DMS153 treated with DMSO at 0.1 percent for 48 hours (cell line): ENCODE results near the gene PRSS56.

Experiments used
- DNase-seq: peaks from one replicate; lab custom pipeline; 2025; ENCODE audit not compliant: unreplicated experiment; lab: John Stamatoyannopoulos, UW

The PRSS56 gene

GRCh38 chr2:232519581-232520438, at the start of gene PRSS56:
Gene PRSS56 (plus strand): TSS chr2:232520388. CDS start chr2:232520599, 211 bp downstream.
- no peak for DNase-seq

- DNase-seq, result peak; percentile 31
These were observed 46.7 kb upstream of the PRSS56 start for GRCh38 chr2:232473467-232473890.

- no peak for DNase-seq
These were observed 44.1 kb upstream of the PRSS56 start for GRCh38 chr2:232476045-232476444.

GRCh38 chr2:232476791-232477190, 43.4 kb upstream of the PRSS56 start:
- no peak for DNase-seq

- DNase-seq, result no peak
These were observed 42.3 kb upstream of the PRSS56 start for GRCh38 chr2:232477751-232478510.

- no peak for DNase-seq
These were observed 41.4 kb upstream of the PRSS56 start for GRCh38 chr2:232478571-232479340.

- no peak for DNase-seq
These were observed 40.6 kb upstream of the PRSS56 start for GRCh38 chr2:232479341-232480200.

- DNase-seq, result no peak
These were observed 39.7 kb upstream of the PRSS56 start for GRCh38 chr2:232480201-232481190.

- no peak for DNase-seq
These were observed 38.7 kb upstream of the PRSS56 start for GRCh38 chr2:232481322-232482140.

GRCh38 chr2:232482301-232483238, 37.6 kb upstream of the PRSS56 start:
- no peak for DNase-seq

GRCh38 chr2:232483311-232483922, 36.8 kb upstream of the PRSS56 start:
- no peak for DNase-seq

- no peak for DNase-seq
These were observed 36.1 kb upstream of the PRSS56 start for GRCh38 chr2:232483923-232484627.

- DNase-seq, result no peak
These were observed 35.4 kb upstream of the PRSS56 start for GRCh38 chr2:232484628-232485347.

GRCh38 chr2:232485348-232485756, 34.8 kb upstream of the PRSS56 start:
- no peak for DNase-seq

- DNase-seq, result no peak
These were observed 34.2 kb upstream of the PRSS56 start for GRCh38 chr2:232485757-232486557.
